Panc1 (cell line): ENCODE measurements around the gene FAM76A.

Source experiments
- CTCF ChIP-seq: fragments of 450-650 bp; IDR thresholded peaks from 2 replicates; pipeline ENCODE4 v1.5.1; 2017; ENCODE audit warnings: mild to moderate bottlenecking
- POLR2AphosphoS5 ChIP-seq: IDR thresholded peaks from 2 replicates; pipeline ENCODE4 v1.6.1; 2012; ENCODE audit warnings: mild to moderate bottlenecking, low read depth, low read length, moderate library complexity
- REST ChIP-seq, 2 experiments: IDR thresholded peaks; 2 replicates each; pipeline ENCODE4 v1.6.1; 2011 to 2012; ENCODE audit warnings: low read depth in 2 of 2, control low read depth in 1 of 2, low read length in 1 of 2, mild to moderate bottlenecking in 1 of 2, moderate library complexity in 1 of 2; ENCODE audit not compliant: insufficient read depth in 1 of 2
- SIN3A ChIP-seq: IDR thresholded peaks from 2 replicates; pipeline ENCODE4 v1.6.1; 2012; ENCODE audit warnings: low read depth, mild to moderate bottlenecking, low read length, moderate library complexity, borderline replicate concordance; ENCODE audit not compliant: insufficient read depth
- TCF7L2 ChIP-seq: IDR thresholded peaks from 2 replicates; pipeline ENCODE4 v1.6.1; 2011; ENCODE audit warnings: mild to moderate bottlenecking, low read depth, low read length, inconsistent platforms

GRCh38 chr1:27726173-27727044 lies 648 bp downstream of the FAM76A start:
- TF ChIP-seq CTCF (no peak), POLR2AphosphoS5 (no peak), SIN3A (0 out of 2 replicates have a peak, but pooled peaks have one; percentile 72), REST (IDR thresholded peaks at IDR 0.05; ENCODE audit: insufficient read depth in 1 of 2, low read depth in 2 of 2, low read length in 1 of 2) (no peak), TCF7L2 (no peak)
